Glomerular endothelial cell (primary cell): ENCODE results near the gene ARHGAP10. TPM values are rescaled to one million over a fixed set of nuclear protein-coding genes. Genes with fewer than 3 reads are reported as not detected.

Experiments
- DNase-seq: peaks from one replicate; pipeline ENCODE4 v3.0.0-alpha.2; 2011; ENCODE audit warnings: low read depth, low spot score; ENCODE audit errors: extremely low read depth
- total RNA-seq: library from RNA; depleted of rRNA; stranded (reverse); fragments of >200 nt; gene quantifications from 2 replicates; pipeline ENCODE4 v1.2.3, GENCODE V29; 2015

ARHGAP10 gene
- total RNA-seq, 1 donor from 2014 or later, result 16.7 TPM

DNA sequence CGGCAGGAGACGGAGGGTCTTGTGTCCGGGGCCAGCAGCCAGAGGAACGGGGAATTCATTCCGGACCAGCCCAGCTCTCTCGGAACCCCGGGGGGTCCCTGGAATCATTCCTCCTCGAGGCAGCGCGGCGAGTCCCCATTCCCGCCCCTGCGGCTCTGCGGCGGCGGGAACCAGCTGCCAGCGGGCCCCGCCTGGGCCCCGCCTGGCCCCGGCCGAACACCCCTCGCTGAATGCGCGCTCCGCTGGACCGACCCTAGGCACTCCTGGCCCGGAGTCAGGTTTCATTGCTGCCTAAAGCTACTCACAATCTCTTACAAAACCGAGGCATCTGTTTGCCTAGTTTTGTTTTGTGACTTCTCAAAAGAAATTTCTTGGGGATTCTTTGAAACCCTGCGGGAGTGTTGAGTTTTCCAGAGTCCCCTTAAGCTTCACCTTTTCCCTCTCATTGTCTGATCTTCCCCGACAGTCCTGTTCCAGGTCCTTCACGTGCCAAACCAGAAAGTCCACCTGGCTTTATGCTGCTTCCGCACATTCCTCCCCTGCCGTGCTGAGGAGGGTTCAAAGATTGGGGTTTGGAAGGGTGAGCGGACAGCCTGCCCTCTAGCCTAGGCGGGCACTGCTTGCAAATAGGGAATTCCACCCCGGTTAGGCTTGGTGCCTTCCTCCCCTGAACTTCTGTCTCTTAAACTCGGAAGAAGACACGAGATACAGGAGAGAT, 789 bp downstream of the ARHGAP10 start:
- DNase-seq, result no peak

DNA sequence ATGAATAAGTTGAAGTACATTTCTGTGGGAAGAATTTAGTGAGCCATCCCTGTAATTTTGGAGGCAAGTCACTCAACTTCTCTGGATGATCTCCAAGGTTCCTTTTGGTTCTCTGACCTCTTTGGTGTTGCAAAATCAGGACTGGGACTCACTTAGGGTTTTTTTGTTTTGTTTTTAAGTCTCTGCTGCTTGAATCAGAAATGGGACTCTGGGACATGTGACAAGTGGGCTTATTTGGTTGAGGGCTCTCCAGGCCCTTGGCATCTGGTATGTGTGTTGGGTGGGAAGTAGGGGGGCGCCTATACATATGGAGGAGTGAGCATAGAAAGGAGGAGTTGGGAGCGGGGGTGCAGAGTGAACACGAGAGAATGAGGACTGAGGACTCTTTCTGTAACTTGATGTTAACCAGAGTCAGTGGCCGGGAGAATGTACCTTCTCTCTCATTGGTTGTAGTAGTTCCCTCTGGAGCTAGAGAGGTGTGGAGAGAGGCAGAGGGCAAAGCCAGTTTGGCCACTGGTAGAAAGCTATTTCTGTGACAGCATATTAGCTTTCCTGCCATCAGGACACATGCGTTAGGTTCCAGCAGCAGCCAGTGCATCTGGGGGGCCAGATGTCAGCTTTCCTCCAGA, 1.9 kb downstream of the ARHGAP10 start:
- DNase-seq, result no peak

DNA sequence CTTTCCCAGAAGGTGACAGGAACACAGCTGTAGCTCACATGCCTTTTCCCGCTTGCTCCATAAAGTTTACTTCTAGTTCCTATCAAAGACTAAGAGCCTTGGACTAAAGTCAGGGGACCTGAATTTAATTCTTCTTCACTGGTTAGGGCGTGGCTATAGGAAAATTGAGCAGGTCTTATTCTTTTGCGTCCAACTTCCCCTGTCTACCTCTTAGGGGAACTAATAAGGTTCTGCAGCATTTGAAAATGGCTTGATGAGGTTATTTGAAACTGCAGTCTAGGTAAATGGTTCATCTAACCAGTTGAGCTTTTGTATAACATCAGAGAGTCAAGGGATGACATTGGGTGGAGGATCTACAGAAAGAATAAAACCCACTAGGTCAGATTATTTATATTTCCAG, 2.6 kb downstream of the ARHGAP10 start:
- DNase-seq, result no peak

DNA sequence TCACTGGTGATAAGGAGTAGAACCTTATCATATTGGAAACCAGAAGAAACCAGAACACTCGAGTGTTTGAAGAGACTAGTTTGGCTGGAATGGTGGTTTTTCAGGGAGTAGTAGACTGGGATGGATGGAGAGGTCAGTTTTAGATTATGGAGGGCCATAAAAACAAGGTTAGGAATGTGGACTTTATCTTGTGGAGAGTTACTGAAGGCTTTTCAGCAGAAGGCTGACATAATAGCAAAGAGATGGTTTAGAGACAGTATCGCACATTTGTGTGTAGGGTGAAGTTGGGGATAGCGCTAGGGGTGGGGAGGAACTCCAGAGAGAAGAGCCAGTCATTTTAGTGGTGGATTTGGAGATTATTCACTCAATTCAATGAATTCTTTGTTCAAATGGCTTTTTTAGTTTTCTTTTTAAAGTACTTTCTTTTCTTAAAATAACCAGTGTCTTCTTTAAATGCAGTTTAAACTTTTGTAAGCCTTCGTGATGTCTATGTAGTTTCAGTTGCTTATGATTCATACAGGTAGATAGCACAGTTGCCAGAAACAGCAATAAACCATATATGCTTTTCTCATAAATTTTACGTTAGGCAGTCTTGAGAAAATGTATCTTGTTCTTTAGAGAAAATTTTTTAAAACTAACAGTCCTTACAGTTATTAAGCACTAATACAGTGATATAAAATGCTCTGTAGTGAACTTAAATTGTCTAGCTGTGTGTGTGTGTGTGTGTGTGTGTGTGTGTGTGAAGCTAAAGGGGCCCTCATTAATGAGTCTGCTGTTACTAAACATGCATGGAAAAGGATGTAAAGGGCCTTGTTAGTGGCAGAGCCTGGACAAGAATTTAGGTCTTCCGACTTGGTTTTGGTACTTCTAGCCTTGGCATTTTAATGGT, 3.8 kb downstream of the ARHGAP10 start:
- DNase-seq, result no peak

DNA sequence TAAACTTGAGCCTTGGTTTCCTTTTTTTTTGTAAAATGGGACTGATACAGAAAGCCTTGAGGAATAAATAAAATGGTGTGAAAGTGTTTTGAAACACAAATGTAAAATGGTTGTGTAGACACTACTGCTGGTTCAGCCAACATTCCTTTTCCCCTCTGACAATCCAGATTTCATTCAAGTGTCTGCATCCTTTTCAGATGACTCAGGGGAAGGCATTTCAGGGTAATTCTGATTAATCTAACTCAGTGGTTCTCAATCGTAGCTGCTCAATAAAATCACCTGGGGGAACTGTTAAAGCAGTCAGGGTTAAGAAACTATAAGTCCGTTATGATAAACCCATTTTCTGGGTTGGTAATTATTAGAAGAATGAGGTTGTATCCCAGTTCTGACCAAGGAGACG, 4.6 kb downstream of the ARHGAP10 start:
- no peak for DNase-seq

DNA sequence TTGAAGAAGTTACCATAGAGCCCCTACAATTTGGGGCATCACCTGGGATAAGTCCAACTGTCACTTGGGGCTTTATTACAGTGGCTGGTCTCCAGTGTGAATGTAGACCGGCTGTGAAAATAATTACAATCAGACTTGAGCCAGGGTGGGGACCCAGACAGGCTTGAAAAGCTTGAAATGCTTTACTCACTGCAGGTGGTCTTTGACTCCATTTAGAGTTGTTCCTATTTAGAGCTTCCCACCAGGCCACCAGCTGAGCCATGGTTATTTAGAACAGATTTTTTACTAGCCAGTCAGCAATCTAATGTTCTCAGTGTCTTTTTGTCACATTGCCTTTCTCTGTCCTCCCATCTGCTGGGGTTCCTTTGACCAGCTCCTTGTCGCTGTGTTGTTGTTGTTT, 5.7 kb downstream of the ARHGAP10 start:
- no peak for DNase-seq

DNA sequence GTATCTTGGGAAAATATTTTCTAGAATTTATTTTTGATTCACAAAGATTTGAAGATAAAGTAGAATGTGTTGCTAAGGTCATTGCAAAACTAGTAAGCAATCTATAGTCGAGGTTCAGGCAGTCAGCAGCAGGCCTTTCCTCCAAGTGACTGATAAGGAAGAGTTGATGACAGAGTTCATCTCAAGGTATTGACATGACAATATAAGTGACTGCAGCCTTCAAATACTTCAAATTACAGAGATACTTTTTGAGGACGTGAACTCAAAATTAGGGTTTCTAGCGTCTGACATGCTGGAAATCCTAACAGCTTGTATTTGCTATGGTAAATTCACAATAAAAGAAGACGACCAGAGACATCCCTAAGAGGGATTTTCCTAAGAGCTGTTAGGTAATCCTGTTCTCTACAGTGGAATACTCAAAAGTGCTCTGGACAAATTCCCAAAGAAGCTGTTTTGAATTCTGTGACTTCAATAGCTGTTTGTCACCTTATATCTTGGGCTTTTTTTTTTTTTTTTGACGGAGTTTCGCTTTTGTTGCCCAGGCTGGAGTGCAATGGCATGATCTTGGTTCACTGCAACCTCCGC, 7.4 kb downstream of the ARHGAP10 start:
- DNase-seq, result no peak

DNA sequence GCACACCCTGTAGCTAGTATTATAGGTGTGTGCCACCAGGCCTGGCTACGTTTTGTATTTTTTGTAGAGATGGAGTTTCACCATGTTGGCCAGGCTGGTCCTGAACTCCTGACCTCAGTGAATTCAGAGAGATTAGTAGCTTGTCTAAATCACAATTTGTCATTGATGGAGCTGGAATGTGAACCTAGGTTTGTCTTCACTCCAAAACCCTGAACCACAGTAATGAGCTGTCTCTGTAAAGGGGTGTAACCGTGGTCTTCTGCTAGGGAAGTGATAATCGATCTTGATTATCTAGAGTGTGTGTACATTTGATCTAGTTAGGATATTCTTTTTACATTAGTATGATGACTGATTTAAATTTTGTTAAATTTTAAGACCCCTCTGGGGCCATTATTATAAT, 8.3 kb downstream of the ARHGAP10 start:
- DNase-seq, result no peak

DNA sequence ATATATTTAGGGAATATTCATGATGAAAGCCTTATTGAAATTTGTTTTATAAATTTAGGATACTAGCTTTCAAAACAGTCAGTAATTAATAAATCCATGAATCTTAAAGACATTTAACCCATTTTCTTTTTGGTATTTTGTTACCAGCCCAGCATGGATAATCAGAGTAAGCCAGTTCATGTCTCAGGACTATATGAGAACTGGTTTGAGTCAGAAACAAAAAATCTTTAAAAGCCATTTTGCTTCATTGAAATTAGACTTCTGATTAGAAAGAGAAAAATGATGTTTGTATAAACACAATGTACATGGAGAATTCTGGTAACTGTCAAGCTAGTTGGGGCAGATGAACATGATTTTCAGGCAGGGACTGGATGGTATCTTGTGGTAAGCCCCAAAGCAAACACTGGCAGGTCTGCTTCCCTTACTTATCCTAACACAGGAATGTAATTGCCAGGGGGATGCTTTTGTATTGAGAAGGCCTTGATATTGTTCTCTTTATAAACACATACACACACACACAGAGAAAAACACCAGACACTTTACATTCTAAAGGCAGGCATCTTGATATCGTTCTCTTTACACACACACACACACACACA, 9.4 kb downstream of the ARHGAP10 start:
- DNase-seq, result no peak

DNA sequence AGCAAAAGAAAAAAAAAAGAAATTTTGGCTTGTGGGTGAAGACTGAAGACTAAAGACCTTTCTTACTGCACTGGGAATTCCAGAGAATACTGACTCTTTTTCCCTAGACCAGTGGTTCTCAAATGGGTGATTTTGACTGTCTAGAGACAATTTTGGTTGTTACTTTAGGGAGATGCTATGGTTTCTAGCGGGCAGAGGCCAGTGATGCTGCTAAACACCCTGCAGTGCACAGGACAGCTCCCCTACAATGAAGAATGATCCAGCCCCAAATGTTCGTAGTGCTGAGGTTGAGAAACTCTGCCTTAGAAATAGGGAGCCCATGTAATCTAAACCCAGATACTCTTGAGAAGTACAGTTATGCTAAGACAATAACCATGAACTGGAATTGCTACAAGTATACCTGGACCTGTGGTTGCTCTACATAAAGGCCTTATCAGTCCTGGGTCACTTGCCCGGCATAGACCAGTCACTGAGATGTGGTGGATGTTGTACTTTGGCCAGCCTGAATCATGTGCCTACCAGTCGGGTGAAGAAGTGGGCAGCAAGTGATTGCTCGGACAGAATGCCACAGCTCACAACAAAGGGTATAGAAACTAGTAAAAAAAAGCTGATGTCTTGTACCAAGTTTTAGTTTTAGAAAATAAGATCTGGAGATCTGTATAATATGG, 16.0 kb downstream of the ARHGAP10 start:
- no peak for DNase-seq

DNA sequence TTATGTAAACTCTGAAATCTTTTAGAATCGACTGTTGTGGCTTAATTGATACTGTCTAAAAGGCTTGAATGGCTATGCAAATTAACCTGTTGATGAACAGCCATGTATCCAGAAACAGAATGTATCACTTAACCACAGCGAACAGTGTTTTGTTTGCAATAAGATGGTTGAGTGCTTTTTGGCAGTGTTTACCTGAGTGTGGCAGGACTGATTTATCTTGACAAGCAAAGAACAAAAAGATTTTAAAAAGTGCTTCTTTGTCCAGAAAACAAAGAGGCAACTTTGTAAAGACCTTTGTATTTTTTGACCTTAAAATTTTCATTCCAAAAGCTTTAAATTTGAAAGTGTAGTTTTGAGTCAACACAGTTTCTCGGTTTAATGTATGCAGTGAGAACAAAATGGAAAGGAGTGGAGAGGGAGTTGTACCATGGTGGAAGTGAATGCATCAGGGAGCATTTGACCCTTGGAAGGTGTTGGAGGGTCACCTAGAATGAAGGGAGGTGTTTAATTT, 18.0 kb downstream of the ARHGAP10 start:
- DNase-seq, result no peak

DNA sequence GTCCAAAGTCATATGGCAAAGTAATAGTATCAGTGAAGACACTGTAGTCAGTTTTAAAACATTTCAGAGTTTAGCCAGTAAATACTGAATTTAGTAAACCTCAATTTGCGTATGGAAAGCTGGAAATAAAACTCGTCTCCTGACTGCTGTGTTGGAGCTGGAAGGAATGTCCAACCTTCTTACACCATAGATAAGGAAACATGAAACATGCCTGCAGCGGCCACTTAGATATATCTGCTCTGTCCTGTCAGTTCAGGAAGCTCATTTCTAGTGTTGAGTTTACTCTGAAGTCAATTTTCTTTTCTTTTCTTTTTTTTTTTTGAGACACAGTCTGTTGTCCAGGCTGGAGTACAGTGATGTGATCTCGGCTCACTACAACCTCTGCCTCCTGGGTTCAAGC, 21.2 kb downstream of the ARHGAP10 start:
- DNase-seq, result no peak

DNA sequence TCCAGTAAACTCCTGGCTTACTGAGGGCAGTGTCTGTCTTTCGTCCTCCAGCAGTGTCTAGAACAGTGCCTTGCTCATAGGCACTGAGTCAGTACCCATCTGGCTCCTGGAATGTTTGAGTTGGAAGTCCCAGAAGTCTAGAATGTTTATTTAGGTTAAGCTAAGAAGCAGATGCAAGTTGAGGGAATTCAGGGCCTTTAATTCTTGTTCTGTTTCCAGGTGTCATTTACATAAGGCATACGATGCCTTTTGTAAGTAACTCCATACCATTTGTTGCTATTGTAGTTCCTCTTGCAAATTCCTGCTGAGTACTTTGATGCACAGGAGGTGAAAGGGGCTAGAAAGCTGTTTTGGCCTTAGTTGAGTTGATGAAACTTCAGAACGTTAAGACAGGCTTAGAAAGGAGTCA, 22.2 kb downstream of the ARHGAP10 start:
- no peak for DNase-seq

DNA sequence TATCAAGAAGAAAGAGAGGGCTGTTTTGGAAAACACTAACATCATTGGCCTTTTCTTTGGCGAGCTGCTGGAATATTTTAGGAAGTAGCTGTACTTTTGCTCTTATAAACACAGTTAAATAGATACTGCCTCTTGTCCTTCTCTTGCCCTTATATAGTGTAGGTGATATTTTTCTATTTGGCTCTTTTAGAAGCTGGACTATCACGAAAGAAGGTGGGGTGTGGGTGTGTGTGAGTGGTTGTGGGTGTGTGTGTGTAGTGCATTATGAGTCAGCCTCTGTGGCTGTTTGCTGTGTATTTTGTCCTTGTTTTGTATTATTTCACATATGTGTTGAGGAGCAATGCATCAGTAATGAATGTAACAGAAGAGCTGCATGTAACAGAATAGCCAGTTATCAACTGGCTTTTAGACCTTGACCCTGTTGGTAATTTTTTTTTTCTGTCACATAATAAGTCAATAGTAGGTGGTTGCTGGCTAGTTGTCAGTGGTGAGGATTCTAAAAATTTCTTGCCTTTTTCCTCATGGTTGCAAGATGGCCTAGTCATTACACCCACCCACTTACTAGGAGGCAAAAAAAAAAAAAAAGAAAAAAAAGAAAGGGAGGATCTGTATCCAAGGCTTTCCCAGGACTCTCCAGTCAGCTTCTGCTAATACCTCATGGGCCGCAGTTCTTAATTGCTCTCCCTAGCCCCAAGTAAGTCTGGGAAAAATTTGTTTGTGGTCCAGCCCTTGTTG, 23.8 kb downstream of the ARHGAP10 start:
- no peak for DNase-seq

DNA sequence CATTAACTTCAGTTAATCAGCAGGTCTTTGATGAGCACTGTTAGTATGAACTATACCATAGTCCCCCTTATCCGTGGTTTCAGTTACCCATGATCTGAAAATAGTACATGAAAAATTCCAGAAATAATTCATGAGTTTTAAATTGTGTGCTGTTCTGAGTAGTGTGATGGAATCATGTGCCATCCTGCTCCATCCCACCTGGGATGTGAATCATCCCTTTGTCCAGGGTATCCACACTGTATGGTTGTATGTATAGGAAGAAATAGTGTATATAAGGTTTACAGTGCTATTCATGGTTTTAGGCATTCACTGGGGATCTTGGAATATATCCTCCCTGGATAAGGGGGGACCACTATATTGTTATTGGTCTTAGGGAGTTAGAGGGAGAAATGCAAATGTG, 24.5 kb downstream of the ARHGAP10 start:
- no peak for DNase-seq

DNA sequence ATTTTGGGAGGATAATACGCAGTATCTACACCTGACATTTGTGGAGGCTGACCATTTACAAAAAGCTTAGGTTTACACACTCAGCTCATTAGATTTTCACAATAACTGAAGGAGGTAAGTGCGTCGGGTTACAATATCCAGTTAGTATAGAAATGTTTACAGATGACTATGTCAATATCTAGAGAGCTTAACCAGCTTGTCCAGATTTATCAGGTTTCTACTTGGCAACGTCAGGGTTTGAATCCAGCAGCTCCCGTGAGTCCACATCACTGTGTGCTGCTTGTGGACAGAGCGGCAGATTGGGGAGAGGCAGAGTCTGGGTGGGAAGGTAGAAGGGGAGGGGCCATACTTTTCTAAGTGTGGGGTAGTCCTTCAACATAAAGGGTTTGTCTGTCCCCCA, 28.3 kb downstream of the ARHGAP10 start:
- DNase-seq, result no peak

DNA sequence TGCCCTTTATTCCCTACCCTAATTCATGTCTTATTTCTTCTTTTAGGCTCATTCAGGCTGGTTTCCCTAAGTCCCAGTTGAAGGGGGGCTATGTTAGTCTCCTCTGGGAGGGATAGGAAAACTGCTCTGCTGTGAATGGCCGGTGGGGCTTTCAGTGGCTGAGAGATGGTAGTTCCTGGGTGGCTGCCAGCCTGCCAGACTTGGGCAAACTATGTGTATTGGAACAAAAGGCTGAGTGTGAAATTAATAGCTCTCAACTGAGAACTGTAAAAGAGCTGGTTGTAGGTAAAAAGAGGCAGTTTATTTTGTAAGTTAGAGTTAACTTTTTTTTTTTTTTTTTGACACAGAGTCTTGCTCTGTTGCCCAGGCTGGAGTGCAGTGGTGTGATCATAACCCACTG, 28.8 kb downstream of the ARHGAP10 start:
- no peak for DNase-seq

DNA sequence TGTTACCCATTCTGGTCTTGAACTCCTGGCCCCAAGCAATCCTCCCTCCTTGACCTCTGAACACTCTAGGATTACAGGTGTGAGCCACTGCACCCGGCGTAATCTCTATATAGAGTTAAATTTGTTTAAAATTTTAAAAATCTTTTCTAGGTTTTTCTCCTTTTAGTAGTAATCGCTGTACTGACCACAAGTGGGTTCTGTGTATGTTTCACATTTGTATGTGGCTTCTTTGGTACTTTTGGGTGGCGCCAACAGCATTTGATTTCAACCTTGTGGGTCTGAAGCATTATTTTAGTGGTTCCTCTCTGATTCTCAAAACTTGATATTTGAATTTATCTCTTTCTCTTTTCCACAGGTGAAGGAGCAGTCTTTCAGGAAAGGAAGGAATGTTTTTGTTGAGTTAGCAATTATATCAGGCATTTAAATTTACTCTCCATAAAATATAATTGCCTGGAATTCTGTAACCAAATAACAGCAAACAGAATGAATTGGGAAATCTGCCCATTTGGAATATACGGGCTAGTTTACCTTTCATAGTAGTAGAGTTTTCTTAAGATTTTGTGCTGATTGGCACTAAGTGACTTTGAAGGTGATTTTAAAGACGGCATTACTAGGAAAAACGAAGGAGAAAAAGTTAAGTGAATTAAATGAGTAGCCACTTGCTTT, 29.5 kb downstream of the ARHGAP10 start:
- DNase-seq, result no peak

DNA sequence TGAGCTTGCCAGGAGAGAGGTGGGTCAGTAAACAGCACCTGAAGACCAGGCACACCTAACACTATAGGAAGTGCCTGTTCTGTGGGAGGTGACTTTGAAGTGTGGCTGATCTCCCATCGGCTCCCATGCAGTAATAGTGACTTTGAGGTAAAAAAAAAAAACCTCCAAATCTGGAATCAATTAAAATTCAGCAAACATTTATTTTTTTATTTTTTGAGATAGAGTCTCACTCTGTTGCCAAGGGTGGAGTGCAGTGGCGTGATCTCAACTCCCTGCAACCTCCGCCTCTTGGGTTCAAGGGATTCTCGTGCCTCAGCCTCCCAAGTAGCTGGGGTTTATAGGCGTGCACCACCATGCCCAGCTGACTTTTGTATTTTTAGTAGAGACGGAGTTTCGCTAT, 32.4 kb downstream of the ARHGAP10 start:
- no peak for DNase-seq
